Measurements from ENCODE around the gene PPM1E. TPM values are rescaled to one million over a fixed set of nuclear protein-coding genes. Genes with fewer than 3 reads are reported as not detected.

PPM1E gene
- total and polyA plus RNA-seq, 2 of the 8 experiments (the other 6 are each of a cell fraction or from before 2014, with no cell fraction given), result 5.0 to 10.4 TPM

DNA sequence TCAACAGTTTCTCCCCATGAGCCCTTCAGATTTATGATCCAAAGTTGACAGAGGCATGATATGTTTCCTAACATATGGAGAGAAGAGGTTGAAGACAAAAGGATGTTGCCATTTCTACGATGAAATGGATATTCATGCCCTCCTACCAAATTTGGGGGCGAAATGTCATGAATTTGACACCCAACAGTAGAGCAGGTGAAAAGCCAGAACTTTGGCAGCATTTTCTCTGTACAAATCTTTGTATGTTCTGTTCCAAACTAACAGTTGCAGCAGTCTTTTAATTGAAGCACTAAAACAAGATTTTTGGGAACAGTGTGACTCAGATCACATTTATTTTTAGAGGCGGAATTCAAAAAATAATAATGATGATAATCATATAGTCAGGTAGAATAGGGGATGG is 220.9 kb downstream of the PPM1E start (continued):
- TF ChIP-seq SRF (IDR thresholded peaks at IDR 0.05; ENCODE audit: low read depth, low read length) (no peak), JUND (IDR thresholded peaks at IDR 0.05; ENCODE audit: low read length) (no peak), RBBP5 (IDR thresholded peaks at IDR 0.05; ENCODE audit: borderline replicate concordance, low read depth, low read length) (no peak), SIX5 (IDR thresholded peaks at IDR 0.05; ENCODE audit: low read depth, low read length) (no peak), CHD1 (IDR thresholded peaks at IDR 0.05; ENCODE audit: low read depth, low read length) (no peak), POU5F1 (IDR thresholded peaks at IDR 0.05; ENCODE audit: low read depth, low read length) (no peak), FOSL1 (IDR thresholded peaks at IDR 0.05; ENCODE audit: insufficient read depth, low read depth, low read length) (no peak)

Measured in H1 (cell line).